Measurements from ENCODE around the gene RINL. TPM values are rescaled to one million over a fixed set of nuclear protein-coding genes. Genes with fewer than 3 reads are reported as not detected.

RINL gene
- polyA plus RNA-seq, 1 of the 3 experiments (the other 2 are of a cell fraction), result 3.8 TPM

- TF ChIP-seq ZBTB33 (IDR thresholded peaks at IDR 0.05; ENCODE audit: borderline replicate concordance, low read depth), result peak; percentile 64; the same call in 1 of the 2 replicates
- no peak for TF ChIP-seq JUND (IDR thresholded peaks at IDR 0.05)
- peak; percentile 74; the same call in 1 of the 2 replicates for TF ChIP-seq MAX (IDR thresholded peaks at IDR 0.05; ENCODE audit: low read depth)
- 0 out of 2 replicates have a peak, but pooled peaks have one; percentile 17 for TF ChIP-seq RCOR1 (IDR thresholded peaks at IDR 0.05; ENCODE audit: low read length)
- peak; percentile 54; the same call in 1 of the 2 replicates for TF ChIP-seq RFX5 (IDR thresholded peaks at IDR 0.05; ENCODE audit: low read length)
- TF ChIP-seq TAF1 (IDR thresholded peaks at IDR 0.05; ENCODE audit: borderline replicate concordance, low read depth, low read length), result no peak
- TF ChIP-seq REST (IDR thresholded peaks at IDR 0.05; ENCODE audit: low read depth, low read length), result no peak
- TF ChIP-seq FOXJ3 (CRISPR knock-in tag; IDR thresholded peaks at IDR 0.05), result peak; percentile 17; the same call in 1 of the 2 replicates
- no peak for TF ChIP-seq FOSL2 (IDR thresholded peaks at IDR 0.05; ENCODE audit: borderline replicate concordance, low read depth)
- TF ChIP-seq PBX3 (IDR thresholded peaks at IDR 0.05), result 0 out of 2 replicates have a peak, but pooled peaks have one; percentile 20
- 0 out of 2 replicates have a peak, but pooled peaks have one; percentile 10 for TF ChIP-seq TCF12 (IDR thresholded peaks at IDR 0.05)
- TF ChIP-seq NRF1 (IDR thresholded peaks at IDR 0.05; ENCODE audit: low read depth, low read length), result peak; percentile 38; the same call in 1 of the 2 replicates
- TF ChIP-seq MXI1 (IDR thresholded peaks at IDR 0.05; ENCODE audit: low read depth, low read length), result peak; percentile 63
- peak; percentile 22; the same call in 1 of the 2 replicates for TF ChIP-seq RAD21 (IDR thresholded peaks at IDR 0.05; ENCODE audit: low read length)
- TF ChIP-seq SIN3A (IDR thresholded peaks at IDR 0.05; ENCODE audit: borderline replicate concordance, low read depth, low read length), result peak; percentile 78; the same call in 1 of the 2 replicates
- TF ChIP-seq IRF3 (IDR thresholded peaks at IDR 0.05; ENCODE audit: low read depth, low read length), result peak; percentile 82
- TF ChIP-seq USF1 (IDR thresholded peaks at IDR 0.05; ENCODE audit: borderline replicate concordance, low read depth), result peak; percentile 79
- TF ChIP-seq RXRA (IDR thresholded peaks at IDR 0.05; ENCODE audit: borderline replicate concordance, low read depth), result no peak
- TF ChIP-seq ELF1 (IDR thresholded peaks at IDR 0.05), result peak; percentile 93
- TF ChIP-seq CHD2 (IDR thresholded peaks at IDR 0.05; ENCODE audit: low read length, partially characterized antibody), result peak; percentile 96
- TF ChIP-seq GABPA (IDR thresholded peaks at IDR 0.05; ENCODE audit: low read depth), result peak; percentile 80
- TF ChIP-seq SMC3 (IDR thresholded peaks at IDR 0.05; ENCODE audit: low read depth, low read length), result no peak
- TF ChIP-seq YY1 (IDR thresholded peaks at IDR 0.05; ENCODE audit: low read depth), result peak; percentile 97
- Histone ChIP-seq H3K36me3 (replicated peaks in 1 of 2; ENCODE audit: control insufficient read depth in 1 of 2, insufficient read depth in 2 of 2, low read length in 1 of 2) (no peaks in the 10 kb centered on the region), H3K4me3 (ENCODE audit: low read depth in 2 of 2, low read length in 1 of 2) (peak within 1 kb of the TSS; percentile 66 to 92), H3K4me2 (peak within 1 kb of the TSS; percentile 95), H3K4me1 (ENCODE audit: control insufficient read depth in 1 of 2, insufficient read depth in 2 of 2, low read depth in 1 of 2, low read length in 1 of 2) (peaks cover 0 to 9% of the 10 kb centered on the region in 2 experiments; a peak in 2 of 4 replicates), H3K9me2 (no peaks in the 10 kb centered on the region), H3K79me2 (ENCODE audit: insufficient read depth) (peaks cover 43% of the 10 kb centered on the region), H3K27me3 (ENCODE audit: insufficient read depth) (no peaks in the 10 kb centered on the region), H3K27ac (ENCODE audit: low read depth in 2 of 2, low read length in 1 of 2) (peak within 1 kb of the TSS; percentile 51 to 77), H3K9me3 (no peaks in the 10 kb centered on the region), H3F3A (replicated peaks; ENCODE audit: insufficient read depth) (peaks cover 4% of the 10 kb centered on the region), H4K20me1 (ENCODE audit: insufficient read depth) (no peaks in the 10 kb centered on the region), H3K9ac (peak within 1 kb of the TSS; percentile 81), H2AFZ (ENCODE audit: low read depth) (peak within 1 kb of the TSS; percentile 95)
- WGBS (ENCODE audit: low lambda C conversion rate), result 1% methylated on average over 35 of the region's 64 CpGs
- POLR2A ChIA-PET, result interaction anchor here (1.6 kb wide), 1 partner anchor 37 kb away, joined by 3 read pairs; no protein-coding TSS in a partner anchor
- peak; percentile 98 for DNase-seq
- CTCF ChIA-PET, result interaction anchor here (0.8 to 2.8 kb wide), 8 partner anchors 12 to 33 kb away, joined by 3 to 19 read pairs (median 4); partner anchors contain the start of genes MRPS12, RINL and SARS2
Observed at GRCh38 chr19:38899447-38900201, 21.5 kb upstream of the RINL start, which contains the start of the genes NFKBIB and SIRT2. TSS of gene NFKBIB (plus strand) at chr19:38899969. CDS start at chr19:38900033, 64 bp downstream. TSS of gene SIRT2 (minus strand) at chr19:38899618. CDS start at chr19:38899521, 97 bp downstream.
